Thyroid gland (tissue), 4 donors: Measurements from ENCODE around the gene PDE1C. TPM values are rescaled to one million over a fixed set of nuclear protein-coding genes. Genes with fewer than 3 reads are reported as not detected.
"Not testable (repeated sequence)": the region's sequence is repeated elsewhere in the genome, so short reads cannot be mapped to it uniquely, and the experiment has no call there.

Experiments
- DNase-seq, 2 donors: peaks; one replicate each; pipeline ENCODE4 v3.0.0-alpha.2; 2019
- H3K27ac ChIP-seq, 3 donors: fragments of 200-600 bp; sonication (generic); 1 replicate in 2 of 3; 2 replicates in 1 of 3; pipeline ENCODE4 v1.5.1; 2016 to 2019; ENCODE audit warnings: mild to moderate bottlenecking in 1 of 3, moderate library complexity in 1 of 3
- H3K27me3 ChIP-seq: fragments of 200-600 bp; sonication (generic); one replicate; pipeline ENCODE4 v1.5.1; 2019
- H3K36me3 ChIP-seq, 2 donors: fragments of 200-600 bp; sonication (generic); one replicate each; pipeline ENCODE4 v1.5.1; 2016 to 2019
- H3K4me1 ChIP-seq, 2 donors: fragments of 200-600 bp; sonication (generic); one replicate each; pipeline ENCODE4 v1.5.1; 2017 to 2019
- H3K4me3 ChIP-seq, 3 donors: fragments of 200-600 bp; sonication (generic); replicated peaks in 1 of 3; 1 replicate in 2 of 3; 2 replicates in 1 of 3; pipeline ENCODE4 v1.5.1; 2016; ENCODE audit warnings: mild to moderate bottlenecking in 1 of 3
- H3K9me3 ChIP-seq: fragments of 200-600 bp; sonication (generic); one replicate; pipeline ENCODE4 v1.5.1; 2017
- CTCF ChIP-seq, 6 experiments: fragments of 200-600 bp in 3 of 6; fragments of 450-650 bp in 3 of 6; sonication (generic) in 3 of 6; IDR thresholded peaks; one replicate each; pipeline ENCODE4 v1.5.1; 2016 to 2019; ENCODE audit warnings: antibody characterized with exemption in 6 of 6, mild to moderate bottlenecking in 2 of 6, inconsistent platforms in 1 of 6, moderate library complexity in 1 of 6
- POLR2A ChIP-seq, 2 donors: fragments of 450-650 bp; IDR thresholded peaks; one replicate each; pipeline ENCODE4 v1.6.1; 2017; ENCODE audit warnings: antibody characterized with exemption in 2 of 2, mild to moderate bottlenecking in 2 of 2, moderate library complexity in 1 of 2
- WGBS, 2 donors: methylation state at CpG; one replicate each; pipeline ENCODE4 v1.1.5; 2017; 5-methylcytosine and 5-hydroxymethylcytosine counted together
- intact Hi-C: fragments of 100-400 bp; cut with DNase I; formaldehyde crosslinking; loops from one replicate; pipeline ENCODE4 v1.15.1; 2023
- total RNA-seq, 4 donors: library from RNA; depleted of rRNA; stranded (reverse); fragments of >200 nt; gene quantifications; one replicate each; pipeline ENCODE4 v1.2.3, GENCODE V29; 2016

Gene PDE1C
- total RNA-seq, 4 donors from 2014 or later, result 2.8 to 7.8 (median 4.0) TPM

- WGBS, 2 donors, result 78 to 82% methylated on average over 4 of the region's 4 CpGs
These were observed 47.2 kb downstream of the PDE1C start for GRCh38 chr7:32022966-32023365.

GRCh38 chr7:32020551-32021159 lies 49.6 kb downstream of the PDE1C start:
- Histone ChIP-seq H3K36me3 (no peaks in the 10 kb centered on the region), H3K4me3 (no peak overlapping the region), H3K4me1 (no peaks in the 10 kb centered on the region), H3K9me3 (no peaks in the 10 kb centered on the region), H3K27me3 (no peaks in the 10 kb centered on the region), H3K27ac (no peak overlapping the region)
- TF ChIP-seq POLR2A (IDR thresholded peaks at IDR 0.05), result no peak
- no peak for TF ChIP-seq CTCF (IDR thresholded peaks at IDR 0.05)
- intact Hi-C loops, result no loop called here
- DNase-seq, result no peak
- WGBS, 2 donors, result 45 to 62% methylated on average over 2 of the region's 2 CpGs

More at GRCh38 chr7:32022966-32023365, 47.2 kb downstream of the PDE1C start:
- Histone ChIP-seq H3K27me3 (no peaks in the 10 kb centered on the region), H3K27ac (no peak overlapping the region), H3K4me1 (no peaks in the 10 kb centered on the region), H3K36me3 (no peaks in the 10 kb centered on the region), H3K9me3 (no peaks in the 10 kb centered on the region), H3K4me3 (no peak overlapping the region)
- no peak for TF ChIP-seq POLR2A (IDR thresholded peaks at IDR 0.05)
- TF ChIP-seq CTCF (IDR thresholded peaks at IDR 0.05), result no peak
- no peak for DNase-seq
- intact Hi-C loops, result no loop called here

- WGBS, 2 donors, result 72 to 79% methylated on average over 2 of the region's 2 CpGs
- no peaks in the 10 kb centered on the region for H3K27me3 ChIP-seq
- H3K9me3 ChIP-seq, result no peaks in the 10 kb centered on the region
- H3K4me1 ChIP-seq, result no peaks in the 10 kb centered on the region
- TF ChIP-seq CTCF (IDR thresholded peaks at IDR 0.05) (no peak), POLR2A (IDR thresholded peaks at IDR 0.05) (no peak)
- intact Hi-C loops, result no loop called here
- H3K27ac ChIP-seq, result no peak overlapping the region
- DNase-seq, result no peak
- no peaks in the 10 kb centered on the region for H3K36me3 ChIP-seq
- no peak overlapping the region for H3K4me3 ChIP-seq
These were observed 51.2 kb downstream of the PDE1C start for GRCh38 chr7:32018845-32019578.

- no peaks in the 10 kb centered on the region for H3K4me1 ChIP-seq
- intact Hi-C loops, result no loop called here
- H3K9me3 ChIP-seq, result no peaks in the 10 kb centered on the region
- no peaks in the 10 kb centered on the region for H3K36me3 ChIP-seq
- no peak overlapping the region for H3K27ac ChIP-seq
- no peak for DNase-seq
- TF ChIP-seq POLR2A (IDR thresholded peaks at IDR 0.05), result no peak
- TF ChIP-seq CTCF (IDR thresholded peaks at IDR 0.05), result no peak
- no peaks in the 10 kb centered on the region for H3K27me3 ChIP-seq
- WGBS, 2 donors, result 83 to 85% methylated on average over 2 of the region's 2 CpGs
- no peak overlapping the region for H3K4me3 ChIP-seq
These were observed 55.1 kb downstream of the PDE1C start for GRCh38 chr7:32015133-32015532.

GRCh38 chr7:32013471-32013870 lies 56.7 kb downstream of the PDE1C start:
- H3K36me3 ChIP-seq, intact Hi-C loops, H3K27me3 ChIP-seq, H3K4me3 ChIP-seq, H3K9me3 ChIP-seq, DNase-seq, H3K27ac ChIP-seq, H3K4me1 ChIP-seq: not testable (repeated sequence)
- WGBS, 2 donors, result 47 to 61% methylated on average over 2 of the region's 2 CpGs
